HG02870 (cell line): Measurements from ENCODE around the gene IL32.
A peak's percentile ranks its signal among the peaks of the same experiment; 100 is the strongest.

Experiments
- ATAC-seq: cut with Tn5 transposase; IDR thresholded peaks from one replicate; pipeline ENCODE4 v1.9.1; 2021; ENCODE audit warnings: mild to moderate bottlenecking, moderate library complexity; ENCODE audit not compliant: unreplicated experiment

IL32 gene

DNA sequence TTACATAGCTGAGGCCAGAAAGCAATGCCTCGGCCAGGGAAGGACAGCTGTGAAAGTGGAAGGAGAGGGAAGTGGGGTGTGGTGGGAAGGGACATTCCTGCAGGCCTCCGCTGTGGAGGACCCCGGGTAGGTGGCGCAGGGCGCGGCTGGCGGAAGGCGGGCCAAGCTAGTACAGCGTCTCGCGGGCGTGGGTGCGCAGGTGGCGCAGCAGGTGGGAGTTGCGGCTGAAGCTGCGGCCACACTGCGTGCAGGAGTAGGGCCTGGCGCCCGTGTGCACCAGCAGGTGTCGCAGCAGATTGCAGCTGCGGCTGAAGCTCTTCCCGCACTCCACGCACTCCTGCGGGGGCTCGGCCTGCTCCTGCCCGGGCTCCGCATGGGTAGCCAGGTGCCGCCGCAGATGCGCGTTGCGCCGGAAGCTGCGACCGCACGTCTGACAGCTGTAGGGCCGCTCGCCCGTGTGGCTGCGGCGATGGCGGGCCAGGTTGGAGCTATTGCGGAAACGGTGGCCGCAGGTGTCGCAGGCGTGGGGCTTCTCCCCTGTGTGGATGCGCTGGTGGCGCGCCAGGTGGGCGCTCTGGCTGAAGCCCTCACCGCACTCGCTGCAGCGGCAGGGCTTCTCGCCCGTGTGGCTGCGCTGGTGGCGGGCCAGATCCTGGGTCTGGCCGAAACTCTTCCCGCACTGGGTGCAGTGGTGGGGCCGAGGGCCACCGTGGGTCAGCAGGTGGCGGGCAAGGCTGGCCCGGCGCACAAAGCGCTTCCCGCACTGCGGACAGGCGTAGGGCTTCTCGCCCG lies 23.7 kb downstream of the IL32 start:
- ATAC-seq = no peak

DNA sequence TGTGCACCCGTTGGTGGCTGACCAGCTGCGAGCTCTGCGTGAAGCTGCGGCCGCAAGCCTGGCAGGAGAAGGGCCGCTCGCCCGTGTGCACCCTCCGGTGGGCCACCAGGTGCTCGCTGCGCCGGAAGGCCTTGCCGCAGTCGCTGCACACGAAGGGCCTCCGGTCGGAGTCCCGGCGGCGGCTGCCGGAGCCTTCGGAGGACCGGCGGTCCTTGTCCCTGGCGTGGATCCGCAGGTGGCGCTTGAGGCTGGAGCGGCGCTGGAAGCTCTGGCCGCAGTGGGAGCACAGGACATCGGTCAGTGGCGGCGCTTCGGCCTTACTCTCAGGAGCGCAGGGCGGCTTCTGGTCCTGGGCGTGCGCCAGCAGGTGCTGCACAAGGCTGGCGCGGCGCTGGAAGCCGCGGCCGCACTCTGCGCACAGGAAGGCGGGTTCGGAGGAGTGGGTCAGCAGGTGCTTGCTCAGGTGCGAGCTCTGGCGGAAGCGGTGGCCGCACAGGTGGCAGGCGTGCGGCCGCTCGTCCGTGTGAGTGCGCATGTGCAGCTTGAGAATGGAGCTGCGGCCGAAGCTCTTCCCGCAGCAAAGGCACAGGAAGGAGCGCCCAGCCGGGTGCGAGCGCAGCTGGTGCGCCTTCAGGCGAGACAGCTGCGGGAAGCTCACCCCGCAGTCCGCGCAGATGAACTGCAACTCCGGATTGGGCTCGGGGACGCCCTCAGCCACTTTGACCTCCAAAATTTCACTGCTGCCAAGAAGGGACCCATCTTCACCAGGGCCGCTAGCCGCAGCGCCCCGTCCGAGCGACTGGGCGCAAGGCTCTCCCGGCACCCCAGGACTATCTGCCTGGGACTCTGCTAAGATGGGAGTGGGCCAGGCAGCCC lies 24.5 kb downstream of the IL32 start:
- ATAC-seq = no peak

DNA sequence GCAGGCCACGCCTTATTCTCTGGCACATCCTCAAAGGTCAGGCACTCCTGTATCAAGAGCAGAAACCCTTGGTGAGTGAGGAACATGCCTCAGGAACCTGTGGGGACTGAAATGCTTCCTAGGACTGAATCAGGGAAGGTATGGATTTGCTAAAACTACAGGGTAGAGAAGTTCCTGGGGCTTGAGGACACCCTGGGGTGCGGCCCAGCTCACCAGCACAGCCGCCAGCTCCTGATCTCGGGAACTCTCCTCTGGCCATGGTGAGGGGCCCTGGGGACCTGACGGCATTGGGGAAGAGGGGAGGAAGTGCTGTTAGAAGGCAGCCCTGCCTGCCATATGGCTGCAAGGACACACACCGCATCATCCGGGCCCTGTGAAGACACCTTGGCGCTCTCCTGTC lies 26.1 kb downstream of the IL32 start:
- no peak for ATAC-seq

- ATAC-seq = no peak
Measured at GRCh38 chr16:3092501-3092941, 27.1 kb downstream of the IL32 start.

DNA sequence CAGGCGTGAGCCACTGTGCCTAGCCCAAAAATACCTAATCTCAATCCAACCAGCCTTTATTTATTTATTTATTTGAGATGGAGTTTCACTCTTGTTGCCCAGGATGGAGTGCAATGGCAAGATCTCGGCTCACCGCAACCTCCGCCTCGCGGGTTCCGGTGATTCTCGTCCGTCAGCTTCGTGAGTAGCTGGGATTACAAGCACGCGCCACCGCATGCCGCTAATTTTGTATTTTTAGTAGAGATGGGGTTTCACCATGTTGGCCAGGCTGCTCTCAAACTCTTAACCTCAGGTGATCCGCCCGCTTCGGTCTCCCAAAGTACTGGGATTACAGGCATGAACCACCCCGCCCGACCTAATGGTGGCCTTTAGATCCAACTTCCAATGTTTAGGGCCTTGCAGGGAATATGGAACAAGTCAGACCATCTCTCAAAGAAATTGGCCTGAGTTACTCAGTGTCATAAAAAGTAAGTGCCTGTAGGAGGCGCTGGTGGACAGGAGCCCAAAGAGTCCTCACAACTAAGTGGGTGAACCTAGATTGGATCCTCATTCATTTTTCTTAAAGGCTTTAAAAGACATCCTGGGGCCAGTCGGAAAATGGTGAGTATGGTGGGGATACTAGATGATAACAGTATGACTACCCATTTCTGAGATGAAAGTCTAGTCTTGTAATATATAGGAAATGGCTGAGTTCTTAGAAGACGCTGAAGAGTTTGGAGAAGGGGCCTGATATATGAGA lies 29.0 kb downstream of the IL32 start:
- no peak for ATAC-seq

- peak; percentile 75 for ATAC-seq
Measured at GRCh38 chr16:3095869-3096268, 30.4 kb downstream of the IL32 start.

DNA sequence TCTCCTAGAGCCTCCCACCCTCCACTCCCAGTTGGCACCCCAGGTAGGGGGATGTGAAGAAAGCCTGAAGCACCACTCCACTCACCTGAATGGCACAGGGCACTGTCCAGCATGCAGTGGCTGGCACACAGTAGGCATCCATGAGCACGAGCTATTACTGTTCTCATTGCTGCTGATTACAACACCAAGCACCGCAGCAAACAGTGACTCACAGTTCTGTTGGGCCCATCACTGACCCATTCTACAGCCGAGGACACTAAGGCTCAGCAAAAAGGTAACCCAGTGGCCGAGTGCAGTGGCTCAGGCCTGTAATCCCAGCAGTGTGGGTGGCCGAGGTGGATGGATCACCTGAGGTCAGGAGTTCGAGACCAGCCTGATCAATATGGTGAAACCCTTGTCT lies 30.9 kb downstream of the IL32 start:
- no peak for ATAC-seq

DNA sequence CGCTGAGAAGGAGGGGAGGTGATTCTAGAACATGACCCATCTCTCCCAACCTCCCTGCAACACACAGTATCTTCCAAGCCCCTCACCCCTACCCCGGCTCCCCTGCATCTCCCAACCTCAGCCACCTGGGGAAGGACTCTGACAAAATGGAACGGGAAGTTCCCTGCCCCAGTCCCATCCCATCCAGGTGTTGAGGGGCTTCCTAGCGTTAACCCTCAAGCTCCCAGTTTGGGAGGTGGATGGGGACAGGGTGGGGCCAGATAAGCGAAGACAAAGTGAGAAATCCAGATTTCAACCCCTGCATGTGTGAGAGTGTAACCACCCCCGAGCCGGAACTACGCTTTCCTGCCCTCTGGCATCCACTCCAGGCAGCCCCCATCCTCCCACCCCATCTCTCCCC lies 31.8 kb downstream of the IL32 start:
- ATAC-seq = no peak

GRCh38 chr16:3098459-3099394 lies 33.3 kb downstream of the IL32 start, which contains the start of gene ZSCAN10:
Gene ZSCAN10 (minus strand): TSS chr16:3099294. CDS start chr16:3092937, 6,357 bp downstream.
- ATAC-seq = no peak

- no peak for ATAC-seq
Measured at GRCh38 chr16:3099395-3099731, 33.9 kb downstream of the IL32 start.

GRCh38 chr16:3099732-3100499 lies 34.5 kb downstream of the IL32 start:
- peak; percentile 59 for ATAC-seq

- ATAC-seq = no peak
Measured at GRCh38 chr16:3101018-3101840, 35.8 kb downstream of the IL32 start.

DNA sequence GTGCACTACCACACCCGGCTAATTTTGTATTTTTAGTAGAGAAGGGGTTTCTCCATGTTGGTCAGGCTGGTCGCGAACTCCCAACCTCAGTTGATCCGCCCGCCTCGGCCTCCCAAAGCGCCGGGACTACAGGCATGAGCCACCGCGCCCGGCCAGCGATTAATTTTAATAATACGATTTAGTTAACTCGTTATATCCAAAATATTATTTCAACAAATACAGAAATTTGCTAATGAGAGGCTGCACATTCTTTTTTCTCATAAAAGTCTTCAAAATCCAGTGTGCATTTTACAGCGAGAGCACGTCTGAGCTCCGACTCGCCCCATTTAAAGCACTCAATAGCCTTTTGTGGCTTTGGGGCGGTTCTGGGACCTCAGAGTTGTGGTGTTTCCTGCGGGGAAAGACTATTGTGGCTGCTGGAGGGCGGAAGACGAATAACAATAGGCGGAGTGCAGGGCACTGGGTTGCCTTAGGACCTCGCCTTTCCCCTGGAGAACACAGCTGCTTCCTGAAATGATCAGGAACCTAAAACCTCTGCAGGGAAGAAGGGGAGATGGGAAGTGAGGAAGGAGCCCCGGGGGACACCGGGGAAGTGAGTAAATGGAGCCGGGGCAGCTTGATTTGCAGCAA lies 36.5 kb downstream of the IL32 start:
- no peak for ATAC-seq

- peak; percentile 82 for ATAC-seq
Measured at GRCh38 chr16:3106205-3106928, 40.9 kb downstream of the IL32 start.

DNA sequence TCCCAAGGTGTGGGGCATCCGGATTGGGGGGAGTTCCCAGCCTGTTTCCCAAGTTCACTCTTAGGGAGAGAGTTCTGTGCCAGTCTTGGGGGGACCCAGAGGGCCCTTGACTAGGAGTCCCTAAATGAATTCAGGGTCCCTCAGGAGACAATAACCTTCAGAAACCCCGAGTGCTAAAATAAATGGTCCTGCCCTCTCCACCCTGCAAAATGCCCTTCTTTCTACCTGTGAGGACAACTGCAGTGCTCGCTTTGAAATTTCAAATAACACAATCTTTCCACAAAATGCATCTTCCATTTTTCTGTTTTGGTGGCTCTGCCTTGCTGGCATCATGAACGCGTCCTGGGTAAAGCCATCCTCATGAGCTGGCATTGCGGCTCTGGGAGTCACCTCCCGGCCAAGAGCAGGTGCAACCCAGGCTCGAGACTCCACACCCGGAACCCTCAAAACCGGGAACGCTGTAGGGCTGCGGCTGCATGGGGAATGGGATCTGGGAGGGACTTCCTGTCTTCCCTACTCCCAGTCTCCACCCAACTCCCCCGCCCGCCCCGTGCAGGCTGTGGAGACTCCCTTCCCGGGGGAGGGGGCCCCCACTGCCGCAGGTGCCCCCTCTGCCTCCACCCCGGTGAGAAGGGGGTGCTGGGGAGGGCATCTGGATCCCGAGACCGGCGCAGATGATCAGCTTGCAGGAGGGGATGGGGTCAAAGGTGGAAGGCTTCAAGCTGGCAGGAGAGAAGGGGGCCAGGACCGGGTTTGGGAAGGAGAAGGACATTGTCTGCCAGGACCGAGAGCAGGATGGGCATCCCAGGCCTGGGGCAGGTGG lies 46.8 kb downstream of the IL32 start, which contains the start of gene ZNF205:
TSS of gene ZNF205 (plus strand) at position 529 of the 823 bp plus-strand sequence. CDS start 845 bp downstream, outside the sequence.
- no peak for ATAC-seq

GRCh38 chr16:3112881-3113574 lies 47.6 kb downstream of the IL32 start:
- no peak for ATAC-seq
